H1 (cell line): ENCODE results near the gene STAT4. TPM values are rescaled to one million over a fixed set of nuclear protein-coding genes. Genes with fewer than 3 reads are reported as not detected.

Experiments
- CTCF ChIA-PET: fragments of 300-600 bp; sonication (Branson Sonifier 250); formaldehyde crosslinking; loops from one replicate; lab custom pipeline; 2021; ENCODE audit not compliant: partially characterized antibody; lab: Charles Lee
- POLR2A ChIA-PET: fragments of 300-600 bp; sonication (Branson Sonifier 250); formaldehyde crosslinking; loops from one replicate; lab custom pipeline; 2021; ENCODE audit warnings: inconsistent platforms; ENCODE audit not compliant: partially characterized antibody; lab: Charles Lee
- DNase-seq, 2 experiments: peaks; one replicate each; pipeline versions ENCODE4 v3.0.0 to v3.0.0-alpha.2; 2010 to 2022; ENCODE audit warnings: low spot score in 2 of 2, low read depth in 1 of 2, mixed read lengths in 1 of 2
- FAIRE-seq: peaks from 2 replicates; lab custom pipeline; 2011; peaks lifted over from hg19 to GRCh38; lab: Jason Lieb, UNC
- H2AFZ ChIP-seq: 2 replicates; pipeline ENCODE4 v1.8.1; 2012; ENCODE audit warnings: low read length, inconsistent platforms
- H2AK5ac ChIP-seq: 2 replicates; pipeline ENCODE4 v1.6.1; 2013; ENCODE audit warnings: low read depth, low read length
- H2BK120ac ChIP-seq: replicated peaks from 2 replicates; pipeline ENCODE3; 2013; ENCODE audit warnings: low read depth, low read length, inconsistent platforms
- H2BK12ac ChIP-seq: 2 replicates; pipeline ENCODE4 v1.6.1; 2013; ENCODE audit warnings: low read depth, low read length
- H2BK15ac ChIP-seq: 2 replicates; pipeline ENCODE4 v1.6.1; 2013; ENCODE audit warnings: low read length
- H2BK20ac ChIP-seq: 2 replicates; pipeline ENCODE4 v1.6.1; 2013; ENCODE audit warnings: low read length
- H2BK5ac ChIP-seq: 2 replicates; pipeline ENCODE4 v1.6.1; 2013; ENCODE audit warnings: low read depth, low read length
- H3K14ac ChIP-seq: 2 replicates; pipeline ENCODE4 v1.6.1; 2013; ENCODE audit warnings: inconsistent platforms; ENCODE audit not compliant: insufficient read length
- H3K18ac ChIP-seq: 2 replicates; pipeline ENCODE4 v1.6.1; 2013; ENCODE audit warnings: low read length; ENCODE audit errors: extremely low read depth
- H3K23ac ChIP-seq: 2 replicates; pipeline ENCODE4 v1.6.1; 2013; ENCODE audit warnings: inconsistent platforms; ENCODE audit not compliant: insufficient read length
- H3K23me2 ChIP-seq: 2 replicates; pipeline ENCODE4 v1.6.1; 2013; ENCODE audit warnings: low read depth, low read length
- H3K27ac ChIP-seq: 2 replicates; pipeline ENCODE4 v1.6.1; 2011; ENCODE audit warnings: low read depth, low read length, inconsistent platforms
- H3K27me3 ChIP-seq, 4 experiments: replicated peaks in 1 of 4; 1 replicate in 1 of 4; 2 replicates in 3 of 4; pipeline versions ENCODE4 v1.6.1 to v1.8.1; 2011 to 2013; ENCODE audit warnings: low read length in 3 of 4, mild to moderate bottlenecking in 3 of 4, inconsistent platforms in 2 of 4, mixed read lengths in 2 of 4, moderate library complexity in 1 of 4; ENCODE audit not compliant: control insufficient read depth in 3 of 4, insufficient read depth in 3 of 4; ENCODE audit errors: extremely low read depth in 1 of 4
- H3K36me3 ChIP-seq, 4 experiments: 2 replicates each; pipeline versions ENCODE4 v1.6.1 to v1.8.1; 2011 to 2013; ENCODE audit warnings: mild to moderate bottlenecking in 4 of 4, low read length in 3 of 4, moderate library complexity in 2 of 4, control low read depth in 1 of 4, inconsistent platforms in 1 of 4; ENCODE audit not compliant: insufficient read depth in 4 of 4, control insufficient read depth in 2 of 4
- H3K4ac ChIP-seq: replicated peaks from 2 replicates; pipeline ENCODE3; 2013; ENCODE audit warnings: low read length, low read depth, mixed read lengths, inconsistent platforms; ENCODE audit not compliant: insufficient read length
- H3K4me1 ChIP-seq, 4 experiments: replicated peaks in 1 of 4; 1 replicate in 1 of 4; 2 replicates in 3 of 4; pipeline versions ENCODE4 v1.6.1 to v1.8.1; 2011 to 2013; ENCODE audit warnings: low read length in 3 of 4, inconsistent platforms in 2 of 4, mixed read lengths in 1 of 4; ENCODE audit not compliant: insufficient read depth in 4 of 4, control insufficient read depth in 3 of 4
- H3K4me2 ChIP-seq, 2 experiments: 2 replicates each; pipeline versions ENCODE4 v1.6.1 to v1.8.1; 2011 to 2013; ENCODE audit warnings: low read depth in 2 of 2, low read length in 2 of 2, control low read depth in 1 of 2, inconsistent platforms in 1 of 2, mild to moderate bottlenecking in 1 of 2; ENCODE audit not compliant: insufficient read depth in 1 of 2
- H3K4me3 ChIP-seq, 4 experiments: fragments of 200-600, 300-600 bp in 1 of 4; sonication (generic), shearing (Covaris generic), sonication (Bioruptor Twin) in 1 of 4; 2 replicates each; pipeline versions ENCODE4 v1.5.1 to v1.8.1; 2011 to 2016; ENCODE audit warnings: low read length in 4 of 4, low read depth in 3 of 4, control low read depth in 2 of 4, inconsistent platforms in 2 of 4, mild to moderate bottlenecking in 2 of 4, mixed read lengths in 1 of 4, moderate library complexity in 1 of 4; ENCODE audit not compliant: insufficient read depth in 2 of 4; ENCODE audit errors: extremely low read depth in 1 of 4
- H3K56ac ChIP-seq: replicated peaks from 2 replicates; pipeline ENCODE3; 2013; ENCODE audit warnings: low read depth, mild to moderate bottlenecking, mixed read lengths, low read length, inconsistent platforms; ENCODE audit not compliant: insufficient read length
- H3K79me1 ChIP-seq: 2 replicates; pipeline ENCODE4 v1.6.1; 2013; ENCODE audit warnings: low read depth, low read length, control low read depth
- H3K79me2 ChIP-seq, 2 experiments: 2 replicates each; pipeline versions ENCODE4 v1.6.1 to v1.8.1; 2012 to 2013; ENCODE audit warnings: low read length in 2 of 2, mild to moderate bottlenecking in 2 of 2, inconsistent platforms in 1 of 2; ENCODE audit not compliant: insufficient read depth in 2 of 2, control insufficient read depth in 1 of 2
- H3K9ac ChIP-seq, 4 experiments: replicated peaks in 1 of 4; 1 replicate in 1 of 4; 2 replicates in 3 of 4; pipeline versions ENCODE4 v1.6.1 to v1.8.1; 2011 to 2013; ENCODE audit warnings: low read depth in 3 of 4, low read length in 3 of 4, control low read depth in 2 of 4, mild to moderate bottlenecking in 2 of 4, moderate library complexity in 2 of 4, inconsistent platforms in 1 of 4; ENCODE audit errors: extremely low read depth in 1 of 4
- H3K9me3 ChIP-seq, 2 experiments: 2 replicates each; pipeline versions ENCODE4 v1.6.1 to v1.8.1; 2012 to 2013; ENCODE audit warnings: mild to moderate bottlenecking in 2 of 2, moderate library complexity in 2 of 2, control low read depth in 1 of 2, inconsistent platforms in 1 of 2, low read depth in 1 of 2, low read length in 1 of 2, mixed read lengths in 1 of 2; ENCODE audit not compliant: insufficient read depth in 2 of 2
- H4K20me1 ChIP-seq, 2 experiments: replicated peaks in 1 of 2; 2 replicates each; pipeline versions ENCODE3 to v1.8.1; 2011 to 2013; ENCODE audit warnings: inconsistent platforms in 2 of 2, low read length in 2 of 2, mild to moderate bottlenecking in 1 of 2; ENCODE audit not compliant: insufficient read depth in 2 of 2, control insufficient read depth in 1 of 2
- H4K5ac ChIP-seq: 2 replicates; pipeline ENCODE4 v1.6.1; 2013; ENCODE audit warnings: low read length, low read depth, mixed read lengths, inconsistent platforms; ENCODE audit not compliant: insufficient read length
- H4K8ac ChIP-seq: 2 replicates; pipeline ENCODE4 v1.8.0; 2013; ENCODE audit warnings: mild to moderate bottlenecking, moderate library complexity, low read length, inconsistent platforms; ENCODE audit not compliant: insufficient read depth; ENCODE audit errors: extremely low read depth
- H4K91ac ChIP-seq: replicated peaks from 2 replicates; pipeline ENCODE3; 2013; ENCODE audit warnings: low read length, mixed read lengths, inconsistent platforms; ENCODE audit not compliant: insufficient read length
- ASH2L ChIP-seq: fragments of 200-600, 300-600 bp; sonication (generic); IDR thresholded peaks from one replicate; pipeline ENCODE4 v1.7.1; 2017; ENCODE audit warnings: low read length
- CHD1 ChIP-seq: IDR thresholded peaks from 2 replicates; pipeline ENCODE4 v1.6.1; 2012; ENCODE audit warnings: low read depth, low read length, improper control_type of control experiment
- HDAC6 ChIP-seq: IDR thresholded peaks from one replicate; pipeline ENCODE4 v1.7.1; 2012; ENCODE audit warnings: low read depth, mild to moderate bottlenecking, inconsistent platforms, low read length, moderate library complexity
- JUND ChIP-seq: IDR thresholded peaks from 2 replicates; pipeline ENCODE4 v1.6.1; 2011; ENCODE audit warnings: mild to moderate bottlenecking, improper control_type of control experiment, low read length
- MAFK ChIP-seq: IDR thresholded peaks from 2 replicates; pipeline ENCODE4 v1.6.1; 2012; ENCODE audit warnings: low read depth, mild to moderate bottlenecking, improper control_type of control experiment, low read length
- SIN3A ChIP-seq, 2 experiments: IDR thresholded peaks in 1 of 2; conservative IDR thresholded peaks in 1 of 2; 2 replicates each; pipeline ENCODE4 v1.6.1; 2011 to 2012; ENCODE audit warnings: low read length in 2 of 2, improper control_type of control experiment in 1 of 2, low read depth in 1 of 2, mild to moderate bottlenecking in 1 of 2
- TBP ChIP-seq: IDR thresholded peaks from 2 replicates; pipeline ENCODE4 v1.6.1; 2011; ENCODE audit warnings: low read depth, low read length, improper control_type of control experiment
- WGBS, 2 experiments: shearing (Covaris generic) in 1 of 2; methylation state at CpG; one replicate each; pipeline versions ENCODE4 v1.1.6 to v1.1.7; 2013 to 2015; ENCODE audit warnings: low lambda C conversion rate in 2 of 2, mixed read lengths in 2 of 2, inconsistent platforms in 1 of 2, low coverage in 1 of 2, missing lambda C conversion rate in 1 of 2; ENCODE audit not compliant: insufficient replicate concordance in 2 of 2, insufficient coverage in 1 of 2, insufficient read length in 1 of 2; ENCODE audit errors: extremely low coverage in 1 of 2, missing lambda C conversion rate in 1 of 2; 5-methylcytosine and 5-hydroxymethylcytosine counted together
- polyA plus RNA-seq, 7 experiments: library from polyadenylated mRNA; depleted of rRNA in 3 of 7; stranded (reverse) in 5 of 7; unstranded in 2 of 7; fragments of >200 nt in 5 of 7; fragments of 200-250 nt in 2 of 7; gene quantifications; 1 replicate in 5 of 7; 2 replicates in 1 of 7; 4 replicates in 1 of 7; pipeline versions ENCODE4 v1.2.1 to v1.2.3, GENCODE V29; 2011 to 2013; ENCODE audit warnings: missing spikeins in 2 of 7, mixed read lengths in 2 of 7
- total RNA-seq: library from RNA; stranded (reverse); fragmentation: NEBNext Ultra II Directional; extraction: Animal tissue kit (Norgen Biotek cat#: 25700); gene quantifications from 2 replicates; pipeline ENCODE4 v1.2.1, GENCODE V29; 2021
- TF ChIP-seq, protein P1 (sequence below): IDR thresholded peaks from 2 replicates; pipeline ENCODE4 v1.6.1; 2012; ENCODE audit warnings: low read length, inconsistent platforms
- TF ChIP-seq, protein P2 (sequence below): IDR thresholded peaks from 2 replicates; pipeline ENCODE4 v1.6.1; 2012; ENCODE audit warnings: inconsistent platforms

The STAT4 gene
- total and polyA plus RNA-seq, 2 of the 8 experiments (the other 6 are each of a cell fraction or from before 2014, with no cell fraction given) = 0.36 to 0.63 TPM

DNA sequence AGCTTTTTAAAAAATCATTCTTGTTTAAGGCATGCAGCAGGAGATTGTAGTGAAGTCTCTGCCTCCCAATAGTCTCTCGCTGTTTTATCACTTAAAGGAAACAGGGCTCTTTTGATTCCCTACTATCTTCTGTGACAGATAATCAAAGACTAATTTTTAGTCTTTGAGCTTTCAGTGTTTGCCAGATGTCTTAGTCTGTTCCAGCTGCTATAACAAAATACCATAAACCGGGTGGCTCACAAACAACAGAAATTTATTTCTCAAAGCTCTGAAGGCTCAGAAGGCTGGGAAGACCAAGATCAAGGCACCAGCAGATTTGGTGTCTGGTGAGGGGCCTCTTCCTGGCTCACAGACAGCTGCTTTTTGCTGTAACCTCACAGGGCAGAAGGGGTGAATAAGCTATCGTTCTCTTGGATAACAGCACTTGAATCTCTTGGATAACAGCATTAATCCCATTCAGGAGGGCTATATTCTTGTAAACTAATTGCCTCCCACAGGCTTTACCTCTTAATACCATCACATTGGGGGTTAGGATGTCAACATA is 37.8 kb upstream of the STAT4 start:
- H2BK12ac ChIP-seq = no peak overlapping the region
- no peak overlapping the region for H3K27ac ChIP-seq
- no peak overlapping the region for H2AFZ ChIP-seq
- no peak overlapping the region for H4K5ac ChIP-seq
- no peak for TF ChIP-seq MAFK
- no peak for TF ChIP-seq TBP
- TF ChIP-seq CHD1 = no peak
- TF ChIP-seq JUND = no peak
- TF ChIP-seq SIN3A (conservative IDR thresholded peaks at IDR 0.05 in 1 of 2, IDR thresholded peaks at IDR 0.05 in 1 of 2; ENCODE audit: low read depth in 1 of 2, low read length in 2 of 2) = no peak
- TF ChIP-seq, protein P1, sequence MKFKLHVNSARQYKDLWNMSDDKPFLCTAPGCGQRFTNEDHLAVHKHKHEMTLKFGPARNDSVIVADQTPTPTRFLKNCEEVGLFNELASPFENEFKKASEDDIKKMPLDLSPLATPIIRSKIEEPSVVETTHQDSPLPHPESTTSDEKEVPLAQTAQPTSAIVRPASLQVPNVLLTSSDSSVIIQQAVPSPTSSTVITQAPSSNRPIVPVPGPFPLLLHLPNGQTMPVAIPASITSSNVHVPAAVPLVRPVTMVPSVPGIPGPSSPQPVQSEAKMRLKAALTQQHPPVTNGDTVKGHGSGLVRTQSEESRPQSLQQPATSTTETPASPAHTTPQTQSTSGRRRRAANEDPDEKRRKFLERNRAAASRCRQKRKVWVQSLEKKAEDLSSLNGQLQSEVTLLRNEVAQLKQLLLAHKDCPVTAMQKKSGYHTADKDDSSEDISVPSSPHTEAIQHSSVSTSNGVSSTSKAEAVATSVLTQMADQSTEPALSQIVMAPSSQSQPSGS = no peak
- no peak for TF ChIP-seq ASH2L
- TF ChIP-seq, protein P2, sequence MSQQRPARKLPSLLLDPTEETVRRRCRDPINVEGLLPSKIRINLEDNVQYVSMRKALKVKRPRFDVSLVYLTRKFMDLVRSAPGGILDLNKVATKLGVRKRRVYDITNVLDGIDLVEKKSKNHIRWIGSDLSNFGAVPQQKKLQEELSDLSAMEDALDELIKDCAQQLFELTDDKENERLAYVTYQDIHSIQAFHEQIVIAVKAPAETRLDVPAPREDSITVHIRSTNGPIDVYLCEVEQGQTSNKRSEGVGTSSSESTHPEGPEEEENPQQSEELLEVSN = no peak
- no peak for TF ChIP-seq HDAC6
- no peak for DNase-seq
- H3K23ac ChIP-seq = no peak overlapping the region
- H3K79me1 ChIP-seq = no peaks in the 10 kb centered on the region
- H3K9ac ChIP-seq = no peak overlapping the region
- H3K27me3 ChIP-seq = peaks cover 0 to 1% (median 0%) of the 10 kb centered on the region in 4 experiments; a peak in 1 of 7 replicates
- no peak for FAIRE-seq
- H3K14ac ChIP-seq = no peak overlapping the region
- no peak overlapping the region for H3K4me3 ChIP-seq
- 94% methylated on average over 3 of the region's 3 CpGs; no CpG with 5 or more reads in 1 of the 2 experiments for WGBS, 2 experiments
- no peaks in the 10 kb centered on the region for H4K20me1 ChIP-seq
- H2BK20ac ChIP-seq = no peak overlapping the region
- H3K79me2 ChIP-seq = no peaks in the 10 kb centered on the region
- H3K23me2 ChIP-seq = no peaks in the 10 kb centered on the region
- no peak overlapping the region for H2BK120ac ChIP-seq
- H4K8ac ChIP-seq = no peak overlapping the region
- H3K4ac ChIP-seq = no peak overlapping the region
- H4K91ac ChIP-seq = no peak overlapping the region
- H2BK15ac ChIP-seq = no peak overlapping the region
- ChIA-PET POLR2A (no interaction called here), CTCF (no interaction called here)
- H3K36me3 ChIP-seq = no peaks in the 10 kb centered on the region
- H2AK5ac ChIP-seq = no peak overlapping the region
- H3K56ac ChIP-seq = no peak overlapping the region
- no peak overlapping the region for H2BK5ac ChIP-seq
- no peaks in the 10 kb centered on the region for H3K4me1 ChIP-seq
- H3K4me2 ChIP-seq = no peak overlapping the region
- H3K18ac ChIP-seq = no peak overlapping the region
- no peaks in the 10 kb centered on the region for H3K9me3 ChIP-seq
